HG03097 (cell line): ENCODE measurements around the gene TM9SF4.
"Not testable (repeated sequence)": the region's sequence is repeated elsewhere in the genome, so short reads cannot be mapped to it uniquely, and the experiment has no call there.

Experiments used
- ATAC-seq: cut with Tn5 transposase; IDR thresholded peaks from one replicate; pipeline ENCODE4 v1.9.1; 2021; ENCODE audit not compliant: unreplicated experiment, low FRiP score

TM9SF4 gene

DNA sequence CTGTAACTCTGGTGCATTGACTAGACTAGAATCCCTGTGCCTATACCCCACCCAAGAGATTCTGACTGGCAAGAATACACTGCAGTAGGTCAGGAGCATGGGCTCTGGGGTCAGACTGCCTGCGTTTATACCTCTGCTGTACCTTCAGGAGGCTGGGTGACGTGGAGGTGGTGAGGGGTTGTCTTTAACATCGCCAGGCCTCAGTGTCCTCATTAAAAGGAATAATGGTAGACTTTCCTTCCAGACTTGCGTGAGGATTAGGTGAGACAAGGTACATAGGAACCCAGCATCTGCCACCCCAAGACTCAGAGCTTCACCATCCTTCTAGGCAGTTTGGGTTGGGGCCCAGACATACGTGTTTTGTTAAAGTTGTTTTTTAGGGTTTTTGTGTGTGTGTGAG, 44.3 kb downstream of the TM9SF4 start:
- ATAC-seq, result no peak

DNA sequence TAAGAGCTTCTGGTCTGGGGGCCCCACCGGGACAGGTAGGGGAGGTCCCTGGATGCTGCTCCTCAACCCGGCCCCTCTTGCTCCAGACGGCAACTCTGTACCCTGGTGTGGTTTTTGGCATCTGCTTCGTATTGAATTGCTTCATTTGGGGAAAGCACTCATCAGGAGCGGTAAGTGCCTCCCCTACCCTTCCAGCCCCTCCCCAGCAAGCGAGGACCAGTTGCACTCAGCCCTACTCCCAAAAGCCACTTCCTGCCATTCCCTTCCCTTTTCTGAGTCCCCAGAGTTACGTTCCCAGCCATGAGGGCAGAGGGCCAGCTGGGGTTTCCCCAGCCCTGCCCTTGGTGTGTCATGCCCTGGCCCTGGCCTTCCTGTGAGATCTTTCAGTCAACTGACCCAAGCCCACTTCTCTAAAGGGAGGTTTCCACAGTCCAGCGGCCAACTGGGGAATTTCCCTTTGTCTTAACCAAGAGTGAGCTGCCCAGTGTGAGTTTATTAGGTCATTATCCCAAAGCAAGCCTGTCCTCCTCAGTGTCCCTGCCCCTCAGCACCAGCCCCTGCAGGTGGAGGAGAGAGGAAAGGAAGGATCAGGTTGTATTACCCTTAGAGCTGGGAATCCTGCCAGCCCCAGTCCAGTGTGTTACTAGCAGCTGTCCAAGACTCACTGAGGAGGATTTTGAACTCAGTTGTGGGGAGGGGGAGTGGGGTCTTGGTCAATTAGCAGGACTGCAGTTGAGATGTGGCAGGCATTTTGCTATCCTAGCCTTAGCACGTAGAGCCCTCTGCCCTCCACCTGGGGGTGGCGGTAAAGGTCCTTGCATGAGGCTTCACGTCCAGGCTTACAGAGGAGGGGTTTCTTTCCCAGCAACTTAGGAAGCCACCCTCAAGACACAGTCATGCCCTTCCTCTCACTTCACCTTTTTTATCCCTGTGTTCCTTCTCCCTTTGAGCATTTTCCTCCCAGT, 45.8 kb downstream of the TM9SF4 start:
- ATAC-seq, result no peak

- ATAC-seq, result no peak
Observed at GRCh38 chr20:32157611-32158010, 48.1 kb downstream of the TM9SF4 start.

DNA sequence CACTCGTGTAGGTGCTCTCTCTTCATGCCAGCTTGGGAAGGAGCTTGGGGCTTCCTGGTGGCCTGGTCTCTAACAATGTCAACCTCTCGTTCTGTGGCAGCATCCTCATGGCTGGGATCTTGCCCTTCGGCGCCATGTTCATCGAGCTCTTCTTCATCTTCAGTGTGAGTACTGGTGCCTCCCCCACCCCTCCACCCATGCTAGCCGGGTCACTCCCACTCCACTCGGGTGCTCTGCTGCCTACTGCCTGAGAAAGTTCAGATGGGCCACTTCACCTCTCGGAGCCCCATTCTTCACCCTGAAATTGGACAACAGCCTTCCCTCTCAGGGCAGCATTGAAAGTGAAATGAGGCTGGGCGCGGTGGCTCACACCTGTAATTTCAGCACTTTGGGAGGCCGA, 48.8 kb downstream of the TM9SF4 start:
- no peak for ATAC-seq

DNA sequence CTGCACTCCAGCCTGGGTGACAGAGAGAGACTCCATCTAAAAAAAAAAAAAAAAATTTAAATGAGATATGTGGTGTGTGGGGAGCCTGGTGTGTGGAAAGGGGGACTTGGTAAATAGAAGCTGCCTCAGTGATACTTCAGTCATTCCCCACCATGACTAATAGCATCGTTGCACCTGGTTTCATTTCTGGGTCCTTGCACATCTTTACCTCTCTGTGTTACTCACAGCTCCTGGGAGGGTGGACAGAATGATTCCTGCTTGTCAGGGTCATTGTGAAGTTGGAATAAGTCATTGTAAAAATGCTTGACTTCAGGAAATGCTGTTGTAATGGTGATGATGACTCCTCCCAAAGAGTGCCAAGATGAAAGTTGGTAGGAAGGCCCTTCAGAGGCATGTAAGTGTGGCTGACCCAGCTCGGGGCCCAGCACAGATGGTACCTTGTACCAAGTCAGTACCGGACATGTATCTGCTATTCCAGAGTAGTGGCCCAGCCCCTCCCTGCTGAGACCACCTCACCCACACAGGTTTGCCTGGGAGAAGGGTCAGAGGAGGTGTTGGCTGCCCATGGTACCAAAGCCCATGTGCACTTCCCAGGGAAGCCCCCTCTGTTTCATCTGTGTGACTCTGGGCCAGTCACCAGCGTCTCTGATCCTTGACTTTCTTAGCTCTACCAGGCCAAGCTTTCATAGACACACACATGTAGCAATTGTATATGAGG, 49.6 kb downstream of the TM9SF4 start:
- ATAC-seq, result no peak

DNA sequence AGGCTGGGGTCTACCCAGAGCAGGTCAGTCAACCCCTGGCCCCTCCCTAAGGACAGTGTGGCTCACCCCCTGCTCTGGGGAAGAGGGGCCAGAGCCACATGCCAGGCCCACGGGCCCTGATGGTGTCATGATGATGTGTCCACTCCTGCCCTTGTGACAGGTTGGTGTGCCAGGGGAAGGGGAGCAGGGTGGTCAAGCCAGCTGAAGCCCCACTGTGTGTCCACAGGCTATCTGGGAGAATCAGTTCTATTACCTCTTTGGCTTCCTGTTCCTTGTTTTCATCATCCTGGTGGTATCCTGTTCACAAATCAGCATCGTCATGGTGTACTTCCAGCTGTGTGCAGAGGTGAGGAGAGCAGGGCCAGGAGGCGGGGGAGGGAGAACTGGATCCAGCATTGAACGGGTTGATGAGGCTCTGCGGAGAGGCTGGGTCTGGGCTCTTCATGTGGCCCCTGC, 50.3 kb downstream of the TM9SF4 start:
- ATAC-seq, result no peak

DNA sequence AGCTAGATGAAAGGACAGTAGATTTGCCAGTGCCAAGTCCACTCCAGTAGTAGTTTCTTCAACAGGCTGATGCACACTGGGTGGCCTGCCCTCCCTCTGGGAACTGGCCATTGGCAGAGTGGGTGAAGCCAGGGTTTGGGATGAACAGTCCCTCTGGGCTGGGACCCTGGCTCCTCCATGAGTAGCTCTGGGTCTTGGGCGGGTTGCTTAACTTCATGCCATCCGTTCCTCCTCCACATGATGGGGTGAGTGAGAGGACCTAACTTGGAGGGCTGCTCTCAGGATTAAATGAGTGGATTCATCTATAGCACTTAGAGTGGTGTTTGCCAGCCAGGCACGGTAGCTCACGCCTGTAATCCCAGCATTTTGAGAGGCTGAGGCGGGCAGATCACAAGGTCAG, 50.8 kb downstream of the TM9SF4 start:
- ATAC-seq, result no peak

DNA sequence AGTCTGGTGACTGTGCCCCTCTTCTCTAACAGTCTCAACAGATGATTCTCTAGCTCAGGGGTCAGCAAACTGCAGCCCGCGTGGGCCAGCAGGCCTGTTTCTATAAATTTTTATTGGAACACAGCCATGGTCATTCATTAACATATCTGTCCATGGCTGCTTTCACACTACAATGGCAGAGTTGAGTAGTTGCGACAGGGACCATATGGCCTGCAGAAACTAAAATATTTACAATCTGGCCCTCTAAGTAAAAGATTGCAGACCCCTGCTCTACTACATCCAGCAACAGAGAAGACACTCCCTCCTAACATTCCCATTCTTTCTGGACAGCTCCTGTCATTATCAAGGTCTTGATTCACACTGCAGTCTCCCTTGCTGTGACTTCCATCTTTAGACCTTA, 52.8 kb downstream of the TM9SF4 start:
- no peak for ATAC-seq

GRCh38 chr20:32163951-32164350, 54.4 kb downstream of the TM9SF4 start:
- ATAC-seq, result no peak

GRCh38 chr20:32164984-32165735, 55.6 kb downstream of the TM9SF4 start:
- no peak for ATAC-seq

- ATAC-seq, result no peak
Observed at GRCh38 chr20:32165836-32166545, 56.5 kb downstream of the TM9SF4 start.

- ATAC-seq, result no peak
Observed at GRCh38 chr20:32167552-32167951, 58.0 kb downstream of the TM9SF4 start.

DNA sequence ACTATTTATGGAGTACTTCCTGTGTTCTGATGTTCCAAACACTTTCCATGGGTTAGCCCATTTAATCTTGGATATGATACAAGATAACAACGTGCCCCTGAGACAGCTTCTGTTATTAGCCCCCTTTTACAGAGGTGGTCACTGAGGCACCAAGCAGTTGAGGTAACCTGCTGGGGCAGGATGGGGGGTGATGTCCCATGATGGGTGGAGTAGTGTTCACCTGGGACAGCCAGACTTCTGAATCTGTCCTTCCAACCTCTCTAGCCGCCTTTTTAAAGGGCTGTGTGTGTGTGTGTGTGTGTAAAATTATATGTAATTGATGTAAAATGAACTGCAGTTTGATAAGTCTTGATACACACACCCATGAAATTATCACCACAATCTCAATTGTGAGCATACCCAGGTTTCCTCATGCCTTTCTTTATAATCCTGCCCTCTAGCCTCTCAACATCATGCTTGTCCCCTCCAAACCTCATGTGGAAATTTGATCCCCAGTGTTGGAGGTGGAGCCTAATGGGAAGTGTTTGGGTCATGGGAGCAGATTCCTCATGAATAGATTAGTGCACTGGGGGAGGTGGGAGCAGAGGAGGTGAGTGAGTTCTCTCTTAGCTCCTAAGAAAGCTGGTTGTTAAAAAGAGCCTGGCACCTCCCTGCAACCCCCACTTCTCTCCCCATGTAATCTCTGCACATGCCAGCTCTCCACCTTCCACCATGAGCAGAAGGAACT, 58.8 kb downstream of the TM9SF4 start:
- no peak for ATAC-seq

DNA sequence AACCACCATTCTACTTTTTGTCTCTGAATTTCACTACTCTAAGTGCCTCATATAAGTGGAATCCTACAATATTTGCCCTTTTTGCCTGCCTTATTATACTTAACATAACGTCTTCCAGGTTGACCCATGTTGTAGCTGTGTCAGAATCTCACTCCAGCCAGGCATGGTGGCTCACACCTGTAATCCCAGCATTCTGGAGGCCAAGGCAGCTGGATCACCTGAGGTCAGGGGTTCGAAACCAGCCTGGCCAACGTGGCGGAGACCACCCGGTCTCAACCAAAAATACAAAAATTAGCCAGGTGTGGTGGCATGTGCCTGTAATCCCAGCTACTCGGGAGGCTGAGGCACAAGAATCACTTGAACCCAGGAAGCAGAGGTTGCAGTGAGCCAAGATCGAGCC, 68.2 kb downstream of the TM9SF4 start:
- ATAC-seq, result not testable (repeated sequence)

- ATAC-seq, result no peak
Observed at GRCh38 chr20:32179515-32179914, 70.0 kb downstream of the TM9SF4 start.

- ATAC-seq, result no peak
Observed at GRCh38 chr20:32179934-32180333, 70.4 kb downstream of the TM9SF4 start.

- no peak for ATAC-seq
Observed at GRCh38 chr20:32181606-32182005, 72.1 kb downstream of the TM9SF4 start.

- ATAC-seq, result no peak
Observed at GRCh38 chr20:32183947-32184635, 74.6 kb downstream of the TM9SF4 start.

DNA sequence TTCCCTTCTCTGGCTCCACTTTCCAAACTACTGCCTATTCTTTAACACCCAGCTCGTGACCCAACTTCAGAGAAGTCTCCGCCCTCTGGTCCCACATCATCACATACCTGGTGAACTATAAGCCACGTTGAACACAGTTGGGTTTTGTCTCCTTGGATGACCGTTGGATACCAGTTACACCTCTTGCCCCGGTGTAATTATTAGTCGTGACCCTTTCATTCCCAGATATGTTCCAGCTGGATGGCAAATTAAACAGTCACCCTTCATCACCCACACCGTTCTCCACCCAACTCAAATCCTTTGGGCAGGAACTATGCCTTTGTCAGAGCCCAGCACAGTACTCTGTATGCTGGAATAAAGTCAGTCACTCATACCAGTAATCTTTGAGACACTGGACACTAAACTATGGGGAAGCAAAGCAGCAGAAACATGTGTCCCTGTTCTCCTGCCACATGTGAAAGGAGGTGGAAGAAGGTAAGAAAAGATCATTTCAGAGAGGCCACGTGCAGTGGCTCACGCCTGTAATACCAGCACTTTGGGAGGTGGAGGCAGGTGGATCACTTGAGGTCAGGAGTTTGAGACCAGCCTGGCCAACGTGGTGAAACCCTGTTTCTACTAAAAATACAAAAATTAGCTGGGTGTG, 75.6 kb downstream of the TM9SF4 start:
- no peak for ATAC-seq
